OCI-LY3 (cell line): ENCODE data around the gene TRIM31.

Experiments
- CTCF ChIP-seq: fragments of 200-600, 300-600 bp; sonication (generic); IDR thresholded peaks from 2 replicates; pipeline ENCODE4 v1.5.1; 2014; ENCODE audit warnings: antibody characterized with exemption, low read length, low read depth
- EZH2phosphoT487 ChIP-seq: fragments of 200-600 bp; shearing (Covaris generic); IDR thresholded peaks from 2 replicates; pipeline ENCODE4 v1.6.1; 2018; ENCODE audit warnings: antibody characterized with exemption, mixed run types, low read depth

GRCh38 chr6:30154709-30155519 lies 42.0 kb upstream of the TRIM31 start:
- TF ChIP-seq CTCF (no peak), EZH2phosphoT487 (no peak)
